ENCODE data around the gene FURIN.
"Not testable (repeated sequence)": the region's sequence is repeated elsewhere in the genome, so short reads cannot be mapped to it uniquely, and the experiment has no call there.

FURIN gene

DNA sequence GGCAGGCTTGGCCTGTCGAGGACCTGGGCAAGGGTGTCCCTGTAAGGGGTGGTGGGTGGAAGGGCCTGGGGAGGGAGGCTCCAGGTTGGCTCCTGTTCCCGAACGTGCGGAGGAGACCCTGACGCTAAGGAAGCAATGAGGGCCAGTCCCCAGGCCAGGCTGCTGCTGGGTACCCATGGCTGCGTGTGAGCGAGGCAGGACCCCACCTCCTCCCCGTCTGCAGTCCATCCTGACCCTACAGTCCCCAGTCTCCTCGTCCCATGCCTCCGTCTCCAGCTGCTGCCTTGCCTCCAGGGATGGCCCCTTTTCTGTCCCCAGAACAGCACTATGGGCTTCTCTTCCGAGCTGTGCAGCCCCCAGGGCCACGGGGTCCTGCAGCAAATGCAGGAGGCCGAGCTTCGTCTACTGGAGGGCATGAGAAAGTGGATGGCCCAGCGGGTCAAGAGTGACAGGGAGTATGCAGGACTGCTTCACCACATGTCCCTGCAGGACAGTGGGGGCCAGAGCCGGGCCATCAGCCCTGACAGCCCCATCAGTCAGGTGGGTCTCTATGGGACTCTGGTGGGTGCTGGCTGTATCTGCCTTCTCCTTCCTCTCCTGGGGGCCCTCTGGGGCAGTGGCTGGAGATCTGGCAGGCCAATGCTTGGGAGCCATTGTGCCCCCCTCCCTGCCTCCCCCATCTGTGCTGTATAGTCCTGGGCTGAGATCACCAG, 16.5 kb downstream of the FURIN start:
- no peak for DNase-seq

DNA sequence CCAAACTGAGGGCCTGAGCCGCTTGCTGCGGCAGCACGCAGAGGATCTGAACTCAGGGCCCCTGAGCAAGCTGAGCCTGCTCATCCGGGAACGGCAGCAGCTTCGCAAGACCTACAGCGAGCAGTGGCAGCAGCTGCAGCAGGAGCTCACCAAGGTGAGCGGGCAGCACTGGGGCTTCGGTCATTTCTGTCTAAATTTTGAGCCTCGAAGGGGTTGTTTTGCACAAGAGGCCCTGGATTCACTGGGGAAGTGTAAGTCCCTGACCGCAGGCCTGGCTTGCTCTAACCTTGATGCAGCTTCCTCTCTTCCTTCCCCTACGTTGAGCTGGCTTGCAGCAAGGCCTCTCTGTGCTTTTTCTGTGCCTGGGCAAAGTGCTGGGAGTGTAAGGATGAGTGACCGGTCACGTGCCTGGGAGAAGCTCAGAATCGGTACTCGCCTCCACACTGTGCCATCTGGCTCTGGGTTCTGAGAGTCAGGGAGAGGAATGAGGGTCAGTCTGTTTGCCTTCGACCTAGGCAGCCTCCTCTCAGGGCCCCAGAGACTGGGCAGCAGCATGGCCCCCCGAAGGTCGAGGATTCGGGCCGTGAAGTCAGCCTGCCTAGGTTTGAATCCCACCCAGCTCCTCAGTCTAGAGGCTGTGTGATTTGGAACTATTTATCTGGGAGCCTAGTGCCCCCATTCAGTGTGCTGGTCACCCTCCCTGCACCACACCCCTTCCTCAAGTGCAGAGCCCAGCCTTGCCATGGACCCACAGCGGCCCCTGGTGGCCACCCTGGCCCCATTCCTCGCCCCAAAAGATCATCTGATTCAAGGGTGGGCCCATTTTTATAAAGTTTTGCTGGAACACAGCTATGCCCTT, 17.3 kb downstream of the FURIN start:
- no peak for DNase-seq

DNA sequence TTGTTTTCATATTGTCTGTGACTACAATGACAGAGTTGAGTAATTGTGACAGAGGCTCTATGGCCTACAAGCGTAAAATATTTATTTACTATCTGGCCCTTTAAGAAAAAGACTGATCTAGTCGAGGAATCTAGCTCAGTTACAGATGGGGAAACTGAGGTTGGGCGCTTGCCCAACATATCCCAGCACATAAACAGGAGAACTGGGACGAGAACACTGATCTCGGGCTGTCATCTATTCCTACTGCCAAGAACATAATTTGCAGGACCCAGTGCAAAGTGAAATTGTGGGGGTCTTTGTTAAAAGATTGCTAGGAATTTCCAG, 17.9 kb downstream of the FURIN start:
- no peak for DNase-seq

DNA sequence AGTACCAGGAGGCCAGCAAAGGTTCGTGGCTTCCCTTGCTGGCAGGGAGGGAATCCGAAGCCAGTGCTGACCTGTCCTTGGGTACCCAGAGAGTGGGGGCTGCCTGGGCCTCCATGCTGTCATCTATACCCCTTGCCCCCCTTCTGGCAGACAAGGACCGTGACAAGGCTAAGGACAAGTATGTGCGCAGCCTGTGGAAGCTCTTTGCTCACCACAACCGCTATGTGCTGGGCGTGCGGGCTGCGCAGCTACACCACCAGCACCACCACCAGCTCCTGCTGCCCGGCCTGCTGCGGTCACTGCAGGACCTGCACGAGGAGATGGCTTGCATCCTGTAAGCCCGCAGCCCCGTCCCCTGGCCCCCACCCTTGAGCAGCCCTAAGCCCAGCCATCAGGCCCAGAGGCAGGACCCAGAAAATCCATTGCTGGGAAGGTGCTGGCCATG, 18.7 kb downstream of the FURIN start:
- no peak for DNase-seq

DNA sequence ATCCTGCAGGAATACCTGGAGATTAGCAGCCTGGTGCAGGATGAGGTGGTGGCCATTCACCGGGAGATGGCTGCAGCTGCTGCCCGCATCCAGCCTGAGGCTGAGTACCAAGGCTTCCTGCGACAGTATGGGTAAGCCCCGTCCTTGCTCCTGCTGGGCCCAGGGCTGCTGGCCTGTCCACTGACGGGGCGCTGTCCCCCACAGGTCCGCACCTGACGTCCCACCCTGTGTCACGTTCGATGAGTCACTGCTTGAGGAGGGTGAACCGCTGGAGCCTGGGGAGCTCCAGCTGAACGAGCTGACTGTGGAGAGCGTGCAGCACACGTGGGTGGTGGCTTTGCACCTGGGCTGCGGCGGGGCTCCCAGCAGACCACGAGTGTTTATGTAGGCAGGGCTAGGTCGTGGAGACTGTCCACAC, 20.9 kb downstream of the FURIN start:
- no peak for DNase-seq

DNA sequence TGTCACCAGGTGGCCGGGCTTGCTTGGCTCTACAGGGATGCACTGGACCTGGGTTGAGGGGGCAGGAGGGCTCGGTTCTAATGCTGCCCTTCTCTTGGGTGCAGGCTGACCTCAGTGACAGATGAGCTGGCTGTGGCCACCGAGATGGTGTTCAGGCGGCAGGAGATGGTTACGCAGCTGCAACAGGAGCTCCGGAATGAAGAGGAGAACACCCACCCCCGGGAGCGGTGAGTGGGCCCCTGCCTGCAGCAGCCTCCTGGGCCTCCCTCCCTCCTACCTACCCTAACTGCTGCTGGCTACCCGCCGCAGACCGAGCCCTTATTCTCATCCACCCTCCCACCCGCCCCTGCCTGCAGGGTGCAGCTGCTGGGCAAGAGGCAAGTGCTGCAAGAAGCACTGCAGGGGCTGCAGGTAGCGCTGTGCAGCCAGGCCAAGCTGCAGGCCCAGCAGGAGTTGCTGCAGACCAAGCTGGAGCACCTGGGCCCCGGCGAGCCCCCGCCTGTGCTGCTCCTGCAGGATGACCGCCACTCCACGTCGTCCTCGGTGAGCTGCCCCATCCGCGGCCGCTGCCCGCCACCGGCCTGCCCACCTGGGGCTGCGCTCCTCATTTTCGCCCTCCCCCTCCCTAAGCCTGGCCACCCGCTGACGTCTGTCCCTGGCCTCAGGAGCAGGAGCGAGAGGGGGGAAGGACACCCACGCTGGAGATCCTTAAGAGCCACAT, 21.5 kb downstream of the FURIN start:
- no peak for DNase-seq

DNA sequence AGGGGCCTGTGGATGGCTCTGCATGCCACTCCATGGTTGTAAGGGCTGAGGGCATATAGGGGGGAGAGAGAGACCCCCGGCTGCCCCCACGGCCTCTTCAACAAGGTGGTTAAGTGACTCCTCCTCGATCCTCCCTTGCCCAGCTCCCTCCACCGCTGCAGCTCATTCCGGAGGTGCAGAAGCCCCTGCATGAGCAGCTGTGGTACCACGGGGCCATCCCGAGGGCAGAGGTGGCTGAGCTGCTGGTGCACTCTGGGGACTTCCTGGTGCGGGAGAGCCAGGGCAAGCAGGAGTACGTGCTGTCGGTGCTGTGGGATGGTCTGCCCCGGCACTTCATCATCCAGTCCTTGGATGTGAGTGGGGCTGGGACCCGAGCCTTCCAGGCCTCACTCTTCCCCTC, 22.5 kb downstream of the FURIN start:
- DNase-seq, result no peak

DNA sequence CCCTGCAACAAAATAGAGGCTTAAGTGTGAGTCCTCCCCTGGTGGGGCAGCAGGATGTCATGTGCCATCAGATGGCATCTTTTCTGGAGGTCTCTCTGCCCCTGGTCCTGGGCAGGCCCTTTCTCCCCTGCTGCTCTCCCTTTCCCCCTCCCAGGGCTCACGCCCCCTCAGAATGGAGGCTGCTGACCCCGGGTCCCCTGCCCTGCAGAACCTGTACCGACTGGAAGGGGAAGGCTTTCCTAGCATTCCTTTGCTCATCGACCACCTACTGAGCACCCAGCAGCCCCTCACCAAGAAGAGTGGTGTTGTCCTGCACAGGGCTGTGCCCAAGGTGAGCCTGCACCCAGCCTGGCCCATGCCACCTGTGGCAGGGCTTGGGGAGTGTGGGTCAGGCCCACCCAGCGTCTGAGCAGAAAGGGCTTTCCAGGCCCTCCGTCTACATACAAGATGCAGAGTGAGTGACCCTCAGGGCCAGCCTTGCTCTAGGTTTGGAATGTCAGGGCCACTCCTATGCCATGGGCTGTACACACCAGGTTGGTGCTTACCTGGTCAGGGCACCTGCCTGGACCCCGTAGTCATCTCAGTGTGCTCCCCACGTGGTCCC, 23.1 kb downstream of the FURIN start:
- no peak for DNase-seq

DNA sequence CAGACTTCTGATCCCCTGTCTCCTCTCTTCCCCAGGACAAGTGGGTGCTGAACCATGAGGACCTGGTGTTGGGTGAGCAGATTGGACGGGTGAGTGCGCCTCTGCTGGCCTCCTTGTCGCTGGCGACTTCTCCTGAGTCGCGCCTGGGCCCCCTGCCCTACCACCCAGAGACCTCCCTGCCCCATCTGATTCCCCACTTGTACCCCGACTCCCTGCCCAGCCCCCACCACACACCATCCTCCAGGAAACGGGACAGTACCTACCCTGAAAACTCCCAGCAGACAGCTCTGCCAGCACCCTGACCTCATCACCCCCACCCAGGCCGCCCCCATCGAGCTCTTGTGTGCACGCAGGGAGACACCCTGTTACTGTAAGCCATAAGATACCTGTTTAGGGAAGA, 23.6 kb downstream of the FURIN start:
- DNase-seq, result no peak

DNA sequence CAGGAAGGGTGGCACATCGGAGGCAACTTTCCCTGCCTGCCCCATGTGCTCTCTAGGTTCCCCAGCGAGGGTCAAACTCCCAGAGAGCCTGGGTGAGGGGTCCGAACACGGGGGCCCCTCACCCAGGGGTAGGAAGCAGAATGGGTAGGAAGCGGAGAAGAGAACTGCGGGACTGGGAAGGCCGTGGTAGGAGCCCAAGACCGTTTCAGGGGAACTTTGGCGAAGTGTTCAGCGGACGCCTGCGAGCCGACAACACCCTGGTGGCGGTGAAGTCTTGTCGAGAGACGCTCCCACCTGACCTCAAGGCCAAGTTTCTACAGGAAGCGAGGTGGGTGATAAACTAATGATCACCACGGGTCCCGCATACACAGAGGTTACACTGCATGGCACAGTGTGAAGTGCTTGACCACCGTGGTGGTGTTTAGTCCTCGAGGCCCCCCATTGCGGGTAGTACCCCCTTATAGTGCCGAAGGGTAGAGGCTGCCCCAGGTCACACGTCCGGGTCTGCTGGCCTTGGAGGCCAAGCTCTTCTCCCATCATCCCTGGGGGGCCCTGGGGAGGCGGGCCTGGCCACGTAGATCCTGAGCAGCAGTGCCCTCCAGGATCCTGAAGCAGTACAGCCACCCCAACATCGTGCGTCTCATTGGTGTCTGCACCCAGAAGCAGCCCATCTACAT, 24.2 kb downstream of the FURIN start:
- no peak for DNase-seq

DNA sequence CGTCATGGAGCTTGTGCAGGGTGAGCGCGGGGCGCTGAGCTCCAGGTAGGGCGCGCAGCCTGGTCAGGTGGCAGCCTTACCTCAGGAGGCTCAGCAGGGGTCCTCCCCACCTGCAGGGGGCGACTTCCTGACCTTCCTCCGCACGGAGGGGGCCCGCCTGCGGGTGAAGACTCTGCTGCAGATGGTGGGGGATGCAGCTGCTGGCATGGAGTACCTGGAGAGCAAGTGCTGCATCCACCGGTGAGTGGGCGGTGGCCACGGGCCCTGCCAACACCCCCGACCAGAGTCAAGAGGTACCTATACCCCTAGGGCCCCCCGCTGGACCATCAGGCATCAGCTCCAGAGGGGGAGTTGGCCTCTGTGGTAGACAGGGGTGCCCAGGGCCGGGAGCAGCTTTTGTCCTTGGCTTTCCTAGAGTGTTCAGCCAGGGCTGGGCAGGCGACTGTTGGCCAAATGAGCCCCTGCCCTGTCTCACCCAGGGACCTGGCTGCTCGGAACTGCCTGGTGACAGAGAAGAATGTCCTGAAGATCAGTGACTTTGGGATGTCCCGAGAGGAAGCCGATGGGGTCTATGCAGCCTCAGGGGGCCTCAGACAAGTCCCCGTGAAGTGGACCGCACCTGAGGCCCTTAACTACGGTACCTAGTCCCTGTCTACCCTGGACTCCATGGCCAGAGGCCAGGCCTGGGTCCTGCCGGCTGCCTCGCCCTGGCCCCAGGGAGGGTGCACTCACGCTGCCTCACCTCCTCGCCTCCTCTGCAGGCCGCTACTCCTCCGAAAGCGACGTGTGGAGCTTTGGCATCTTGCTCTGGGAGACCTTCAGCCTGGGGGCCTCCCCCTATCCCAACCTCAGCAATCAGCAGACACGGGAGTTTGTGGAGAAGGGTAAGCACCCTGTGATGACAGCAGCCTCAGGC, 25.0 kb downstream of the FURIN start:
- DNase-seq, result no peak

DNA sequence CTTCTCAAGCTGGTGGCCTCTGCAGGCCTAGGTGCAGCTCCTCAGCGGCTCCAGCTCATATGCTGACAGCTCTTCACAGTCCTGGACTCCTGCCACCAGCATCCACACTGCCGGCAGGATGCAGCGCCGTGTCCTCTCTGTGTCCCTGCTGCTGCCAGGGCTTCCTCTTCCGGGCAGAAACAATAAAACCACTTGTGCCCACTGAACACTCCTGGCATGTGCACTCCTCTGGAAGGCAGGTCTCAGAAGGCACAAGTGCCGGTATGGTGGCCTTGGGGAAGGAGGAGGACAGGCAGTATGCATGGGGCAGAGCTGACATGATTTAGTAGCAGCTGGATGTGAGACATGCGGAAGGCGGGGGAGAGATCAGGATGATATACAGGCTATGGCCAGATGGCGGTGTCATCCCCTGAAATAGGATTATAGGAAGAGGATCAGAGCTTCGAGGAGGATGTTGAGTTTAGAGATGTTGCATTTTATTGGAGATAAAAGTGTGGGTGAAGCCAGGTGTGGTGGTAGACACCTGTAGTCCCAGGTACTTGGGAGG, 27.3 kb downstream of the FURIN start:
- DNase-seq, result no peak

DNA sequence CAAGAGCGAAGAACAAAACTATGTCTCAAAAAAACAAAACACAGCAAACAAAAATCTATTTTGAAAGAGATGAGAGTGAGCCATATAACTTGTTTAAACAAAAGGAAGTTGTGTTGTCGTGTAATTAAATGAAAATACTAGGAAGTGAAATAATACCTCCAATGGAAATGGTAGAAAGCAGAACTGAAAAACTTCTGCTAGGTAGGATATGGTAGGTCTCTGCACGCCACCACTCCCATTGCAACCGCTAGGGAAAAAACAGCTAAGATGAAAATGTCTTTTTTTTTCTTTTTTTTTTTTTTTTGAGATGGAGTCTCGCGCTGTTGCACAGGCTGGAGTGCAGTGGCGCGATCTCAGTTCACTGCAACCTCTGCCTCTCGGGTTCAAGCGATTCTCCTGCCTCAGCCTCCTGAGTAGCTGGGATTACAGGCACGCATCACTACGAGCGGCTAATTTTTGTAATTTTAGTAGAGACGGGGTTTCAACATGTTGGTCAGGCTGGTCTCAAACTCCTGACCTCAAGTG, 28.8 kb downstream of the FURIN start:
- not testable (repeated sequence) for DNase-seq

DNA sequence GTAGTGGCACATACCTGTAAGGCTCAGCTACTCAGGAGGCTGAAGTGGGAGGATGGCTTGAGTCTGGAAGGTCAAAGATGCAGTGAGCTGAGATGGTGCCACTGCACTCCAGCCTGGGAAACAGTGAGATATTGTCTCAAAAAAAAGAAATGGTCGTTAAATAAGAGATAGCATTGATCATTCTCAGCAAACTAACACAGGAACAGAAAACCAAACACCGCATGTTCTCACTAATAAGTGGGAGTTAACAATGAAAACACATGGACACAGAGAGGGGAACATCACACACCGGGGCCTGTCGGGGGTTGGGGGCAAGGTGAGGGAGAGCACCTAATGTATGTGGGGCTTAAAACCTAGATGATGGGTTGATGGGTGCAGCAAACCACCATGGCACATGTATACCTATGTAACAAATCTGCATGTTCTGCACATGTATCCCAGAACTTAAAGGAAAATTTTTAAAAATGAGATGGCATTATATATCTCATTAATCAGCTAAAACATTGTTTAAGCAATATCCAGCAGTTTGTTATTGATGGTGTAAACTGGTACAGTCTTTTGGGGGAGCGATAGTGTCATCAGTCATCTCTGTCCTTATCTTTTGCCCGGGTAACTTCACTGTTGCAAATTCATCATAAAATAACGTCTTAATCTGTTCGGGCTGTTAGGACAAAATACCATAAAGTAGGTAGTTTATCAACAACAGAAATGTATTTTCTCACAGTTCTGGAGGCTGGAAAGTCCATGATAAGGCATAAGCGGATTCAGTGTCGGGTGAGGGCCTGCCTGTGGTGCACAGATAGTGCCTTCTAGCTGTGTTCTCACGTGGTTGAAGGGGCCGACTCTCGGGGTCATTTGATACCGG, 33.0 kb downstream of the FURIN start:
- no peak for DNase-seq

DNA sequence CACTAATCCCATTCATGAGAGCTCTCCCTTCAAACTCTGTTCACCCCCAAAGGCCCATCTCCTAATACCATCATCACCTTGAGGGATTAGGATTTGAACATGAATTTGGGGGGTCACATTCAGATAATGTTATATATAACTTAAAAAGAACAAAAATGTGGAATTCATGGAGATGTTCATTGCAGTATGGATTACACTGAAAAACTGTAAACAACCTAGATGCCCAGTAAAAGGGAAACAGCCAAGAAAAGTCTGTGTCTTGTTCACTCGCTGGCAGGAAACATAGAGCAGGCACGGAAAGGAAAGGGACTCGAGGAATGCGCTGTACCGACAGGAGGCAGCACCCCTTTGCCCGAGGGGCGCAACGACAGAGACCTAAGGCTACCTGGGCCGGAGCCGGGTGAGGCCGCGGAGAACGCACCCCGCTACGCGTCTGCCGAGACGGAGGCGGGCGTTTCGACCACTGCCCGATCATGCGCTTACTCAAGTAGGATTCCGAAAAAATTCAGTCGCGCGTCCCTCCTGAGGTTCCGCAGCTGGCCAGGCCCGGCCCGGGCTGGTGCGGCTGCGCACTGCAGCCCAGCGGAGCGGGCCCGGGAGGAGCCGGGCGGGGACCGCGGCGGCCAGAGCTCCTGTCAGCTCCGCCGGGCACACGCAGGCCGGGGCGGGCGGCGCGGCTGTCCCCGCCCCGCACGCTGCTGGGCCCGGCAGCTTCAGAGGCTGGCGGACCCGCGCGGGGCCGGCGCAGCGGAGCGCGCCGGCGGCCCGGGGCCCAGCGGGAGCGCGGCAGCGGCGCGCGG, 33.9 kb downstream of the FURIN start:
- DNase-seq, result peak; percentile 84

DNA sequence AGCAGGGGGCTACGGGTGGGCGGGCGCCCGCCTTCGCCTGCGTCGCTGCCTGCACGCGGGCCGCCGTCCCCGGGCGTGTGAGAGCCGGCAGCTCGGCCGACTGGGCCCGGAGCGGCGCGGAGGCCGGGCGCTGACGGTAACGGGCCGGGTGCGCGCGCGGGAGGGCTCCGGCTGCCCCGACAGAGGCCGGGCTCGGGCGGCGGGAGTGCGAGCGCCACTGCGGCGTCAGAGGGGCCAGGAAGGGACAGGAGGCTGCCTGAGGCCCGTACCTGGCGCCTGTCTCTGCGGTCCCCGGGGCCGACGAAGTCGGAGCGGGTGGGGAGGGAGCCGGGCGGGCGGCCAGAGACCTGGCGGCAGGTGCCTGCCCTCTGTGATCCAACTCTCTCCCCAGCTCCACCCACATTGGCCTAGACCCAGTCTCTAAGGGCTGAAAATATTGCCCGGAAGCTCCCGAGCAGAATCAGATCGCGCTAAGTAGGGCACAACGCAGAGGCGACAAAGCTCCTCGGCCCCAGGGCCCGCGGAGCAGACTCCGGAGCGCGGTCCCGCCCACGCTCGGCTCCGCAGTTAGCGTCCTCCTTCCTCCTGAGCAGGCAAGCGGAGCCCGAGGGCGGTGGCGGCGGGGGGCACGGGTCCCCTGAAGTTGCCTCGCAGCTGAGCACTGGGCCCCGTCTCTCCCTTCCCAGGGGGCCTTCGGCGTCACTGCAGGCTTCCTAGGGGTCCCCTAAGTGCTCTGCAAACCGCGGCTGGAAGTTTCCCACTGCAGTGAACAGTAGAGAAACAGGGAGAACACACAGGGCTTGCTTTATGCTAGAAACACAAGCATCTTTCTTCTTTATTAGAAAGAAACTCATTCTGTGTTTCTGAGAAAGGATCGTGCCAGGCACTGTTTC, 34.7 kb downstream of the FURIN start, which contains the start of gene MAN2A2:
MAN2A2 (plus strand) TSS at position 463 of the 893 bp plus-strand sequence. CDS start 906 bp downstream, outside the sequence.
- peak; percentile 53 for DNase-seq

DNA sequence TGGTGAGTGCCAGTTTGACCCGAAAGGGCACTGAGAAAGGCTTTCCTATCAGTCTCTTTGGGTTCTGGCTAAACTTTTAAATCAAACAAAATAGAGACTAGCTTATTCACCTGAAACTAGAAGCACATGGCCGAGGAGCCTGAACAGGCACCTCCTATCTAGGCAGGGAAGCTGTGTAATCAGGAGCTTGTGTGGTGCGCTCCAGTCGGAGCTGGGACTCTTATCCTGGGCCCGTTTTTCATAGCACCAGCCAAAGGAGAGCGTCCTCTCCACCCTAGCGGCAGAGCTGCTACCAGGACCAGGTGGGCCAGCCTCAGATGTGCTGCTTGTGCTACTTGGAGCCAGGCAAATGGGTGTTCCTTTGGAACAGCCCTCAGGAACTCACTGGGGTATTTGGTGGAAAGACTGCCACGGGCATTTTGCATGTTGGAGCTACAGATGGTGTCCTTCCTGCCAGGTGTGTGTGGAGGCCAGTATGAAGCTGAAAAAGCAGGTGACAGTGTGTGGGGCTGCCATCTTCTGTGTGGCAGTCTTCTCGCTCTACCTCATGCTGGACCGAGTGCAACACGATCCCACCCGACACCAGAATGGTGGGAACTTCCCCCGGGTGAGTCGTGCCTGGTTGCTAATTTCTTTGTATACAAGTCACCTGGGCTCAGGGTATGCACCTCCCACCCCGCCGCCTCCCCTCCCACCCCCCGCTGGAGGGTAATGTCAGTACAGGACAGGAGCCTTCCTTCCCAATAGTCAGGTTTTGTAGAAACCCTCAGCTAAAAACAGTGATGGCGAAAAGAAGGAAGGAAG, 35.5 kb downstream of the FURIN start:
- peak; percentile 43 for DNase-seq

Measured in NCI-H510A (cell line).